Activated gamma-delta T cell (primary cell): Measurements from ENCODE around the gene C14orf119.

Experiments
- DNase-seq: peaks from one replicate; lab custom pipeline; 2025; lab: John Stamatoyannopoulos, UW

C14orf119 gene

GRCh38 chr14:23060536-23061260, 34.6 kb upstream of the C14orf119 start:
- DNase-seq, result no peak

DNA sequence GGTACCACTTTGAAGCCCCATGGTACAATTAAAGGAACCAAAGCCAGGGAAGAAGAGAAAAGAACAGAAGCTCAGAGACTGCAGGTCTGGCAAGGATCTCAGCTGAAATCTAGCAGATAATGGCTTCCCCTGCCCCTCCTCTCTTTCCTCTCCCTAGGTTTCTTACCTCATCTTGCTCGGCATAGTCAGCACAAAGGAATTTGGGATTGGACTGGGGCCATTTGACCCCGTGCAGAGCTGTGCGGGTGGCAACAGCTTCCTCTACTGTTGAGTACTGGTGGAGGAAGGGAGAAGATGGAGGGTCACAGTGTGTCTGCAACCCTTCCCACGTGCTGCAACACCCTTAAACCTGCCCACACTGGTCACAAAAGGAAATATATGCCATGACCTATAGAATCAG, 33.3 kb upstream of the C14orf119 start:
- no peak for DNase-seq

- no peak for DNase-seq
Measured at GRCh38 chr14:23063601-23064000, 31.7 kb upstream of the C14orf119 start.

GRCh38 chr14:23066368-23066767, 28.9 kb upstream of the C14orf119 start:
- no peak for DNase-seq

DNA sequence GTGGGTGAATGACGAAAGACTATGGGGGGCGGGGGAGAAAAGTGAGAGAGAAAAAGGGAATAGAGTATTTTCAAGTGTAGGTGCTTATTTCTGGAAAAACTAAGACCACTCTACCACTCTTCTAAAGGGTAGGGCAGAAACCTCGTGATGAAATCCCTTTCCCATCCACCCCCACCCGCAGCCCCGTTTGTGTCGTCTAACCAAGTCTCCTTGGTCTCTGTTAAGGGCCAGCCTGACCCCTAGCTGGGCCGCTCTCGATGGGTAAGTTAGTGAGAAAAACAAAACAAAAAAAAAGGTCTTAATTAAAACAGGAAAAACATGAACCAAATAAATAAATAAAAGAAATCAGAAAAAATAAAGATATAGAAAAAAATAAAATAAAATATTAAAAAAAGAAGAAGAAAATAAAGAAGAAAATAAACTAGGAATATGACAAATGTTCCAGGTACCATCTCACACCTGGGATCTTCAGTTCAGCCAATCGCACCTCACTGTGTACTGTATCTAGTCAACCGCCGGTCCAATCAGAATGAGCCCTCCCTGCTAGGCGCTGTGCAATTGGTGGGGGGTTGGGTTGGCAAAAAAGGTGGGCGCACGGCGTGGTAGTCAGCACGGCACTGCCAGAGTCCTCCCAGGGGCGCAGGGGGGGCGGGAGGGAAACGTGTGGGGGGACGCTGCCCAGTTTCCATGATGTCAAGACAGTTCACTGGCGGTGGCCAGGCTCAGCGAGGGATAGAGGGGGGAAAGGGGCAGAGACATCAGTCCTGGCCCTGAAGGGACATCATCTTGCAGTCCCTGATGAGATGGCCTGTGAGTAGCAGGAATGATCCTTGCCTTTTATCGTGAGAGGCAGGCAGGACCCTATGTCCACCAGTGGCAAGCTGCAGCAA, 28.2 kb upstream of the C14orf119 start:
- DNase-seq, result no peak

- DNase-seq, result no peak
Measured at GRCh38 chr14:23067847-23068788, 27.2 kb upstream of the C14orf119 start.

GRCh38 chr14:23068789-23069412, 26.4 kb upstream of the C14orf119 start:
- no peak for DNase-seq

GRCh38 chr14:23069413-23069806, 25.9 kb upstream of the C14orf119 start:
- no peak for DNase-seq

GRCh38 chr14:23070262-23071129, 24.8 kb upstream of the C14orf119 start:
- no peak for DNase-seq

DNA sequence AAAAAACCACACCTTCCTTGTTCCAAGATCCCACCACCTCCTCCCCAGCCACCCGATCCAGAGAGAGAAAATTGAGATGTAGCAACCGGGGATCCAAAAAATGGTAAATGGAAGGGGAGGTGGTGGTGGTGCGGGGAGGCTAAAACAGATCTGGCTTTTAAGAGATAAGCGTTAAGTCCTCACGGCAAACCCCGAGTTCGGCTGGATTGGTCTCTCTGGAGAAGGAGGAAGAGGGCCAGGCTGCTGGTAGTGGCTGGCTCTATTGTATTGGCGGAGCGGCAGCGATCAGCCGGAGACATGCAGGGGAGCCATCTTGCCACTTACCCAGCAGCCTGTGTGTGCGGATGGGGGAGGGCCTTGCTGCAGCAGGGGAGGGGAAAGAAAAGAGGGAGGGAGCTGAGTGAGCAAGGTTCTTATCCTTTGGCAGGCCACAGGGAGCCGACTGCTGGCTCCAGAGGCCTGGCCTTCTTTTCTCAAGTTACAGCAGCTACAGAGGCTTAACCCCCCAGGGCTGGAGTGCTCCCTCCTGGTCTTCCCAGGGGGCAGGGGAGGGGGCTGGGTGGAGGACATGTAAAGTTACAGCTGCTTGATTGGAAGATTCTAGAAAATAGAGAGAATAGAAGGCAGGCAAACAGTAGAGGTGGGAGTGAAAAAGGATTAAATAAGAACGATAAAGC, 23.9 kb upstream of the C14orf119 start:
- no peak for DNase-seq

GRCh38 chr14:23071921-23072539, 23.3 kb upstream of the C14orf119 start:
- DNase-seq, result no peak

DNA sequence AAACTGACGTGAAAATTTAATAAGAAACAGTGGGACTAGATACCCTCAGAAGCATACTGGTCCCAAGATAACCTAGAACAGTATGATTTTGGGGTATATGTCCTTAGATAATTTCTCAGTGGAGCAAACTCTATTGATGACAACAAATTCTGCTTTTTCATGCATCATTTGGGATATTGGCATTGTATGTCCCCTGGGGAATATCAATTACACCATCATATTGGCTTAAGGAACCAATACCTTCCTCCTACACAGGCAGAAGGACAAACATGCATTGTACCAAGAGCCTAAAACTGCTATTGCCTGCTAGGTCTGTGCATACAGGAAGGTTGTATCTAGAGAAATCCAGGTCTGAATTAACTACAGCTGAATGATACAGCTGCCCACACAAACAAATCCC, 20.4 kb upstream of the C14orf119 start:
- DNase-seq, result no peak

DNA sequence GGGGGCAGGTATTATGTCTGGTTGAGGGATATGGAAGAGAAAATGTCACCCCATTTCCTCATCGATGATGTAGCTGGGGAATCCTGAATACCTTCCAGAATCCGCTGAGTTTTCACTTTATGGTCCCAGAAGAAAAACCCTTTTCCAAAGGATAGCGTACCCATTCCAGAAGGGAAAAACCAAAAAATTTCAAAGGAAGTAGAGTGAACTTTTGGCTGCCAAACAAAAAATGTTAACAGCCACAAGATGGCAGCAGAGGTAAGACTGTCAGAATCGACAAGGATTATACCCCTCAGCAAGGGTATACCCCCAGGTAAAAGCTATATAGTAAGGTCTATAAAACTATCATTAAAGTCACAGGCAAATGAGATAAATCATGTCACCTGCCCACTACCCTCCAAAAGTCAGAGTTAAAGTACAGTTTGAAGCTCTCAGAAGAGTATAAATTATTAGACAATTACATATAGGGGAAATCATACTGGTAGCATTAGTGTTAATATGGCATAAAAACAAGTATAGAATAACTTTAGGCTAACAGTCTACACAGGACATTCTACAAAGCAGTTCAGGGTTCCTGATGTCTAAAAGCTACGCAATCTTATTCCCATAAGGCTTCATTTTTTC, 18.4 kb upstream of the C14orf119 start:
- DNase-seq, result no peak

- DNase-seq, result no peak
Measured at GRCh38 chr14:23077962-23078361, 17.3 kb upstream of the C14orf119 start.

DNA sequence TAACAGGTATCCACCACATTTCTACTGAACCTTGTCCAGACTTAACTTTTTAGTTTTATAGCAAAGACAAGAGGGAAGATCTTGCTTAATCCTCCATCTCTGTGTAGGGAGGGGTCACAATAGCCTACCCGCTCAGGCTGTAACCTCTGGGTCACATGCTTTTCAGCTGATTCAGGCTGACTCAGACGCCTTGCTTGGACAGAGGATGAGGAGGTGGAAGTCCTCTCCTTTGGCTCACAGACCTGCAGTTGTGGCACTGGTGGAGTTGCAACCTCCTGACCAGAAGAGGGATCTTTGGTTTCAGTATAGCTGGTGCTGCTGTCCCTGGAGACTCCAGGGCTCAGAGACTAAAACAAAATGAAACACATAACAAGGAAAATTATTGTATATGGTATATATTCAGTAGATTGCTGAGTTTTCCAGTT, 16.6 kb upstream of the C14orf119 start:
- DNase-seq, result no peak

DNA sequence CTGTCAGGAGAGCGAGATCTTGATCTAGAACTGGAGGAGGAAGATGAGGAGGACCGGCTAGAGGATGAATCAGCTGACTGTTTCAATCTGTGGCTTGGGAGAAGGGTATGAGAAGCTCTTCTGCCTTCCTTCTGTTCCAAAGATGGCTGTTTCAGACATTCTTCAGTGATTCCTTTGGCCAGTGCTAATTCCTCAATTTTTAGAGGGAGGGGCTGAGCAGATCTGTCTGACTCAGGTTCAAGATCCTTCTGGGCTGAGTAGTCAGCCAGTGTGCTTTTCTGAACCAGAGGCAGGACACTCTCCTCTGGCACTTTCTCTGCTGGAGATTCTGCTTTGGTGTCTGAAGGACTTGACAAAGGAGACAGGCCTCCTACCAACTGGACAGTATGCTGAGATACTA, 15.6 kb upstream of the C14orf119 start:
- no peak for DNase-seq

GRCh38 chr14:23080474-23080873, 14.8 kb upstream of the C14orf119 start:
- DNase-seq, result no peak

DNA sequence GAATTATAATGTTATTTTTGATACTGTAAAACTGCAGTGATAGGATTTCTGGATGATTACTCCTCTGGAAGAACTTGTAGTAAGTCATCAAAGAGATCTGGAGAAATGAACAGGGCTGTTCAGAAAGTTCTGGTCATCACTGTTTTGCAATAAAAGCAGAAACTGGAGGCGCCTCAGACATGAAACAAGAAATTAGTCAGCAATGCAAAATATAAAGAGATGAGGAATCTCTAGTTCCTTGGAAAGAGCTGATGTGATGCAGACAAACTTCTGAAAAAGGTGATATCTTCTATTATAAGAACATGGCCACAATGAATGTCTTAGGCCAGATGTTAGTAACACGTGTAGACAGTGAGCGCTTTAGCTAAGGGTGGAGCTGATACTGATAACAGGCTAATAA, 9.8 kb upstream of the C14orf119 start:
- no peak for DNase-seq

DNA sequence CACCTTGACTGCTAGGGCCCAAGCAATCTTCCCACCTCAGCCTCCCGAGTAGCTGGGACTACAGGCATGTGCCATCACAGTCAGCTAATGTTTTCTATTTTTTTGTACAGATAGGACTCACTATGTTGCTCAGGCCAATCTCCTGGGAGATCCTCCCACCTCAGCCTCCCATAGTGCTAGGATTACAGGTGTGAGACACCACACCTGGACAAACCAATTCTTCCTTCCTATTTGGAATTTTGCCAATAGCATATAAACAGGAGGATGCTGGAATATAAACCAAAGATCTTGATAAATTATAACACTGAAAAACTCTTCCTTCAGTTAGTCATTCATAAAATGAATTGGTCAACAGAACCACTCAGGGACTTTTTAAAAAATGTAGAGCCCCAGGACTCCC, 8.7 kb upstream of the C14orf119 start:
- no peak for DNase-seq
